GM19023 (cell line): ENCODE measurements around the gene TBC1D5.

Experiments
- ATAC-seq: cut with Tn5 transposase; IDR thresholded peaks from one replicate; pipeline ENCODE4 v1.9.1; 2021; ENCODE audit warnings: mild to moderate bottlenecking, moderate library complexity; ENCODE audit not compliant: unreplicated experiment

TBC1D5 gene

GRCh38 chr3:17314171-17314570 is 428.3 kb downstream of the TBC1D5 start:
- ATAC-seq, result no peak

- ATAC-seq, result no peak
Measured at GRCh38 chr3:17313746-17314145, 428.7 kb downstream of the TBC1D5 start.

GRCh38 chr3:17310983-17311382 is 431.4 kb downstream of the TBC1D5 start:
- no peak for ATAC-seq

GRCh38 chr3:17307887-17308286 is 434.5 kb downstream of the TBC1D5 start:
- ATAC-seq, result no peak

GRCh38 chr3:17307482-17307881 is 434.9 kb downstream of the TBC1D5 start:
- no peak for ATAC-seq

- no peak for ATAC-seq
Measured at GRCh38 chr3:17304969-17305368, 437.5 kb downstream of the TBC1D5 start.

GRCh38 chr3:17302774-17303173 is 439.7 kb downstream of the TBC1D5 start:
- no peak for ATAC-seq

- ATAC-seq, result no peak
Measured at GRCh38 chr3:17302170-17302569, 440.3 kb downstream of the TBC1D5 start.

GRCh38 chr3:17301271-17301670 is 441.2 kb downstream of the TBC1D5 start:
- ATAC-seq, result no peak

GRCh38 chr3:17300441-17300840 is 442.0 kb downstream of the TBC1D5 start:
- no peak for ATAC-seq

GRCh38 chr3:17298038-17298437 is 444.4 kb downstream of the TBC1D5 start:
- no peak for ATAC-seq

- ATAC-seq, result no peak
Measured at GRCh38 chr3:17292556-17292955, 449.9 kb downstream of the TBC1D5 start.

GRCh38 chr3:17290894-17291293 is 451.5 kb downstream of the TBC1D5 start:
- no peak for ATAC-seq

- ATAC-seq, result no peak
Measured at GRCh38 chr3:17288839-17289399, 453.5 kb downstream of the TBC1D5 start.

- no peak for ATAC-seq
Measured at GRCh38 chr3:17287006-17287689, 455.3 kb downstream of the TBC1D5 start.

- ATAC-seq, result no peak
Measured at GRCh38 chr3:17278006-17278405, 464.4 kb downstream of the TBC1D5 start.

- ATAC-seq, result no peak
Measured at GRCh38 chr3:17266846-17267245, 475.6 kb downstream of the TBC1D5 start.

GRCh38 chr3:17261627-17262369 is 480.6 kb downstream of the TBC1D5 start:
- ATAC-seq, result no peak

- ATAC-seq, result no peak
Measured at GRCh38 chr3:17260257-17260656, 482.2 kb downstream of the TBC1D5 start.

GRCh38 chr3:17259685-17260084 is 482.7 kb downstream of the TBC1D5 start:
- no peak for ATAC-seq

GRCh38 chr3:17258823-17259436 is 483.5 kb downstream of the TBC1D5 start:
- ATAC-seq, result no peak

GRCh38 chr3:17257269-17257668 is 485.2 kb downstream of the TBC1D5 start:
- ATAC-seq, result no peak
